Hepatocyte (in vitro differentiated cells): ENCODE measurements around the gene SOD2. TPM values are rescaled to one million over a fixed set of nuclear protein-coding genes. Genes with fewer than 3 reads are reported as not detected.

Experiments used
- DNase-seq: peaks from one replicate; pipeline ENCODE4 v3.0.0-alpha.2; 2016; ENCODE audit warnings: low spot score
- H2AFZ ChIP-seq: fragments of 200-600 bp; sonication (generic); 2 replicates; pipeline ENCODE4 v1.6.0; 2016; ENCODE audit warnings: antibody characterized with exemption, mild to moderate bottlenecking
- H3K27ac ChIP-seq: fragments of 200-600 bp; sonication (generic); 2 replicates; pipeline ENCODE4 v1.5.1; 2016; ENCODE audit warnings: mild to moderate bottlenecking
- H3K27me3 ChIP-seq: fragments of 200-600 bp; sonication (generic); 2 replicates; pipeline ENCODE4 v1.6.1; 2016
- H3K36me3 ChIP-seq: fragments of 200-600 bp; sonication (generic); replicated peaks from 2 replicates; pipeline ENCODE4 v1.5.1; 2016; ENCODE audit warnings: low read depth; ENCODE audit not compliant: insufficient read depth
- H3K4me1 ChIP-seq: fragments of 200-600 bp; sonication (generic); 2 replicates; pipeline ENCODE4 v1.5.1; 2016; ENCODE audit warnings: mild to moderate bottlenecking, moderate library complexity; ENCODE audit not compliant: insufficient read depth
- H3K4me2 ChIP-seq: fragments of 200-600 bp; sonication (generic); 2 replicates; pipeline ENCODE4 v1.6.0; 2016
- H3K4me3 ChIP-seq: fragments of 200-600 bp; sonication (generic); 2 replicates; pipeline ENCODE4 v1.5.1; 2016; ENCODE audit warnings: mild to moderate bottlenecking
- H3K79me2 ChIP-seq: fragments of 200-600 bp; sonication (generic); 2 replicates; pipeline ENCODE4 v1.6.0; 2017; ENCODE audit warnings: mild to moderate bottlenecking
- H3K9me2 ChIP-seq: fragments of 200-600 bp; sonication (generic); replicated peaks from 2 replicates; pipeline ENCODE4 v1.6.0; 2017; ENCODE audit warnings: mild to moderate bottlenecking; ENCODE audit not compliant: insufficient read depth
- H3K9me3 ChIP-seq: fragments of 200-600 bp; sonication (generic); 2 replicates; pipeline ENCODE4 v1.5.1; 2016; ENCODE audit warnings: low read depth, mild to moderate bottlenecking
- H4K20me1 ChIP-seq: fragments of 200-600 bp; sonication (generic); 2 replicates; pipeline ENCODE4 v1.6.0; 2016; ENCODE audit warnings: mild to moderate bottlenecking; ENCODE audit not compliant: insufficient read depth, poor library complexity, severe bottlenecking
- CTCF ChIP-seq: fragments of 200-600 bp; sonication (generic); IDR thresholded peaks from 2 replicates; pipeline ENCODE4 v1.5.1; 2016; ENCODE audit warnings: antibody characterized with exemption, mild to moderate bottlenecking; ENCODE audit not compliant: poor library complexity
- EZH2 ChIP-seq: fragments of 200-600 bp; sonication (generic); IDR thresholded peaks from 2 replicates; pipeline ENCODE4 v1.6.1; 2016; ENCODE audit warnings: antibody characterized with exemption, mild to moderate bottlenecking, borderline replicate concordance
- EZH2phosphoT487 ChIP-seq: fragments of 200-600 bp; sonication (generic); IDR thresholded peaks from one replicate; pipeline ENCODE4 v1.6.1; 2018; ENCODE audit warnings: antibody characterized with exemption, mild to moderate bottlenecking, low read depth, moderate library complexity; ENCODE audit not compliant: unreplicated experiment, severe bottlenecking
- WGBS: methylation state at CpG from one replicate; pipeline ENCODE4 v1.1.6; 2016; ENCODE audit warnings: low lambda C conversion rate; ENCODE audit errors: missing lambda C conversion rate; 5-methylcytosine and 5-hydroxymethylcytosine counted together
- polyA plus RNA-seq: library from polyadenylated mRNA; unstranded; fragments of >200 nt; fragmentation: Nextera tagmentation; extraction: Ambion mirVana; gene quantifications from 2 replicates; pipeline ENCODE4 v1.2.1, GENCODE V29; 2016
- total RNA-seq: library from RNA; depleted of rRNA; stranded (reverse); fragments of >200 nt; gene quantifications from 2 replicates; pipeline ENCODE4 v1.2.3, GENCODE V29; 2014

The SOD2 gene
- total and polyA plus RNA-seq, 2 experiments from 2014 or later: 138 to 264 TPM

GRCh38 chr6:159695984-159696383, 2.9 kb upstream of the SOD2 start:
- 97% methylated on average over 2 of the region's 2 CpGs for WGBS
- peaks cover 15% of the 10 kb centered on the region for H3K4me1 ChIP-seq

GRCh38 chr6:159693894-159694545, 979 bp upstream of the SOD2 start:
- H3K4me2 ChIP-seq: peak overlapping the region; percentile 90
- peaks cover 10% of the 10 kb centered on the region for H3K4me1 ChIP-seq
- H2AFZ ChIP-seq: peak overlapping the region; percentile 85
- peak overlapping the region; percentile 99 for H3K27ac ChIP-seq
- TF ChIP-seq CTCF (no peak), EZH2 (no peak), EZH2phosphoT487 (no peak)
- no peaks in the 10 kb centered on the region for H3K9me3 ChIP-seq
- peak overlapping the region; percentile 94 for H3K4me3 ChIP-seq
- no peaks in the 10 kb centered on the region for H3K36me3 ChIP-seq
- H3K27me3 ChIP-seq: no peaks in the 10 kb centered on the region
- peak; percentile 58 for DNase-seq
- H3K9me2 ChIP-seq: no peaks in the 10 kb centered on the region
- WGBS: 38% methylated on average over 14 of the region's 14 CpGs
- H3K79me2 ChIP-seq: peaks cover 38% of the 10 kb centered on the region
- H4K20me1 ChIP-seq: no peaks in the 10 kb centered on the region

More at GRCh38 chr6:159695984-159696383, 2.9 kb upstream of the SOD2 start:
- Histone ChIP-seq H2AFZ (no peak overlapping the region), H3K27ac (no peak overlapping the region), H3K9me2 (no peaks in the 10 kb centered on the region), H3K4me2 (no peak overlapping the region), H3K9me3 (no peaks in the 10 kb centered on the region), H4K20me1 (no peaks in the 10 kb centered on the region), H3K4me3 (no peak overlapping the region), H3K27me3 (no peaks in the 10 kb centered on the region), H3K36me3 (no peaks in the 10 kb centered on the region), H3K79me2 (peaks cover 23% of the 10 kb centered on the region)
- TF ChIP-seq CTCF: no peak
- no peak for TF ChIP-seq EZH2phosphoT487
- no peak for TF ChIP-seq EZH2
- no peak for DNase-seq

GRCh38 chr6:159692303-159693127, 526 bp downstream of the SOD2 start:
- peaks cover 10% of the 10 kb centered on the region for H3K4me1 ChIP-seq
- H2AFZ ChIP-seq: peak overlapping the region; percentile 67

More at GRCh38 chr6:159692303-159693127, 526 bp downstream of the SOD2 start:
- H3K27ac ChIP-seq: peak overlapping the region; percentile 99
- H4K20me1 ChIP-seq: no peaks in the 10 kb centered on the region
- DNase-seq: peak; percentile 67
- H3K27me3 ChIP-seq: no peaks in the 10 kb centered on the region
- H3K4me3 ChIP-seq: peak overlapping the region; percentile 94
- peak overlapping the region; percentile 90 for H3K4me2 ChIP-seq
- H3K9me3 ChIP-seq: no peaks in the 10 kb centered on the region
- WGBS: 4% methylated on average over 57 of the region's 66 CpGs
- H3K36me3 ChIP-seq: no peaks in the 10 kb centered on the region
- peaks cover 53% of the 10 kb centered on the region for H3K79me2 ChIP-seq
- no peaks in the 10 kb centered on the region for H3K9me2 ChIP-seq
- TF ChIP-seq EZH2 (no peak), EZH2phosphoT487 (no peak), CTCF (no peak)
